Sigmoid colon (tissue), 7 donors: Measurements from ENCODE around the gene ACTC1. TPM values are rescaled to one million over a fixed set of nuclear protein-coding genes. Genes with fewer than 3 reads are reported as not detected.

Experiments
- DNase-seq: peaks from one replicate; pipeline ENCODE4 v3.0.0-alpha.2; 2019
- H3K27ac ChIP-seq, 4 donors: fragments of 200-600 bp; sonication (generic); one replicate each; pipeline ENCODE4 v1.5.1; 2016 to 2019; ENCODE audit warnings: mild to moderate bottlenecking in 1 of 4
- H3K27me3 ChIP-seq, 3 donors: fragments of 200-600 bp; sonication (generic); one replicate each; pipeline ENCODE4 v1.5.1; 2019; ENCODE audit warnings: mild to moderate bottlenecking in 1 of 3
- H3K36me3 ChIP-seq, 4 donors: fragments of 200-600 bp; sonication (generic); one replicate each; pipeline ENCODE4 v1.5.1; 2016 to 2019
- H3K4me1 ChIP-seq, 4 donors: fragments of 200-600 bp; sonication (generic); one replicate each; pipeline ENCODE4 v1.5.1; 2017 to 2019
- H3K4me3 ChIP-seq, 4 donors: fragments of 200-600 bp; sonication (generic); one replicate each; pipeline ENCODE4 v1.5.1; 2017 to 2019; ENCODE audit warnings: mild to moderate bottlenecking in 2 of 4, moderate library complexity in 1 of 4
- H3K9me3 ChIP-seq, 4 donors: fragments of 200-600 bp in 3 of 4; sonication (generic) in 3 of 4; one replicate each; pipeline versions ENCODE4 v1.5.1 to v1.6.1; 2013 to 2019
- EP300 ChIP-seq, 4 donors: sonication (generic); formaldehyde crosslinking; IDR thresholded peaks; one replicate each; pipeline ENCODE4 v1.6.1; 2017; ENCODE audit warnings: antibody characterized with exemption in 4 of 4
- POLR2A ChIP-seq, 2 donors: fragments of 450-650 bp; IDR thresholded peaks; one replicate each; pipeline ENCODE4 v1.6.1; 2016; ENCODE audit warnings: antibody characterized with exemption in 2 of 2, mild to moderate bottlenecking in 2 of 2, moderate library complexity in 2 of 2
- POLR2AphosphoS5 ChIP-seq, 4 donors: sonication (generic); formaldehyde crosslinking; IDR thresholded peaks; one replicate each; pipeline ENCODE4 v1.6.1; 2017; ENCODE audit warnings: antibody characterized with exemption in 4 of 4
- WGBS, 2 donors: extraction: QIAGEN DNeasy Blood & Tissue Kit; methylation state at CpG; one replicate each; pipeline ENCODE4 v1.1.7; 2013; 5-methylcytosine and 5-hydroxymethylcytosine counted together
- intact Hi-C: fragments of 100-400 bp; cut with DNase I; formaldehyde crosslinking; loops from one replicate; pipeline ENCODE4 v1.15.1; 2023
- polyA plus RNA-seq, 3 donors: library from polyadenylated mRNA; stranded (reverse); fragments of 200-250 nt; gene quantifications; one replicate each; pipeline ENCODE4 v1.2.3, GENCODE V29; 2013
- total RNA-seq, 4 donors: library from RNA; depleted of rRNA; stranded (reverse); fragments of >200 nt; gene quantifications; one replicate each; pipeline ENCODE4 v1.1.0, GENCODE V29; 2016
- TF ChIP-seq, protein P1 (sequence below), 4 experiments: fragments of 450-650 bp in 3 of 4; fragments of 200-600 bp in 1 of 4; IDR thresholded peaks; one replicate each; pipeline ENCODE4 v1.5.1; 2016 to 2019; ENCODE audit warnings: antibody characterized with exemption in 4 of 4, mild to moderate bottlenecking in 3 of 4, moderate library complexity in 2 of 4
- donor health status: healthy with polysubstance abuse.
- donor health status: Bipolar disorder and iron deficiency.
- donor health status: healthy.

Gene ACTC1
- total and polyA plus RNA-seq, 7 donors, result 0.36 to 11.1 (median 1.4) TPM

- H3K27ac ChIP-seq, result no peak overlapping the region
- 87 to 89% methylated on average over 7 of the region's 7 CpGs for WGBS, 2 donors
- no peaks in the 10 kb centered on the region for H3K27me3 ChIP-seq
- no peak for DNase-seq
- no peaks in the 10 kb centered on the region for H3K36me3 ChIP-seq
- H3K4me1 ChIP-seq, result peaks cover 0 to 7% (median 0%) of the 10 kb centered on the region in 4 donors
- TF ChIP-seq, protein P1, sequence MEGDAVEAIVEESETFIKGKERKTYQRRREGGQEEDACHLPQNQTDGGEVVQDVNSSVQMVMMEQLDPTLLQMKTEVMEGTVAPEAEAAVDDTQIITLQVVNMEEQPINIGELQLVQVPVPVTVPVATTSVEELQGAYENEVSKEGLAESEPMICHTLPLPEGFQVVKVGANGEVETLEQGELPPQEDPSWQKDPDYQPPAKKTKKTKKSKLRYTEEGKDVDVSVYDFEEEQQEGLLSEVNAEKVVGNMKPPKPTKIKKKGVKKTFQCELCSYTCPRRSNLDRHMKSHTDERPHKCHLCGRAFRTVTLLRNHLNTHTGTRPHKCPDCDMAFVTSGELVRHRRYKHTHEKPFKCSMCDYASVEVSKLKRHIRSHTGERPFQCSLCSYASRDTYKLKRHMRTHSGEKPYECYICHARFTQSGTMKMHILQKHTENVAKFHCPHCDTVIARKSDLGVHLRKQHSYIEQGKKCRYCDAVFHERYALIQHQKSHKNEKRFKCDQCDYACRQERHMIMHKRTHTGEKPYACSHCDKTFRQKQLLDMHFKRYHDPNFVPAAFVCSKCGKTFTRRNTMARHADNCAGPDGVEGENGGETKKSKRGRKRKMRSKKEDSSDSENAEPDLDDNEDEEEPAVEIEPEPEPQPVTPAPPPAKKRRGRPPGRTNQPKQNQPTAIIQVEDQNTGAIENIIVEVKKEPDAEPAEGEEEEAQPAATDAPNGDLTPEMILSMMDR (IDR thresholded peaks at IDR 0.05), result no peak
- no peak for TF ChIP-seq POLR2A (IDR thresholded peaks at IDR 0.05)
- TF ChIP-seq EP300 (IDR thresholded peaks at IDR 0.05), result no peak
- TF ChIP-seq POLR2AphosphoS5 (IDR thresholded peaks at IDR 0.05), result no peak
- intact Hi-C loops, result no loop called here
- no peaks in the 10 kb centered on the region for H3K9me3 ChIP-seq
- H3K4me3 ChIP-seq, result no peak overlapping the region
Observed at GRCh38 chr15:34802803-34803750, 7.7 kb upstream of the ACTC1 start.

DNA sequence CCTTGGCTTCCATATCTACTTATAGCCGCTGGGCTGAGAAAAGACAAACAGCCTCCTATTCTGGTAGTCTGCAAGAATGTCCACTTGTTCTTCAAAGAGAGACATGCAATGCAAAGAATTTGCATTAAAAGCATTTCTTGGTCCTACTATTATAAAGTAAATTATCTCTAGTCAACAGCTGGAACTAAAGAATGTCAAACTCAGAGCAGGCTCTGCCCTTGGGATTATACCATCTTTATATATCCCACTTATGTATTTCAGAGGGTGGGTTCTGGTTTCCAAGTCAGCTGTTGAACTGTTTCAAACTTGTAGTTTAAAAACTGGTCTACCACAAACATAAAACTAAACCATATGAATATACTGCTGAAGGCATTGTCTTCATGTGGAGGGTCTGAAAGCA is 7.0 kb upstream of the ACTC1 start:
- no peak for DNase-seq
- Histone ChIP-seq H3K36me3 (no peaks in the 10 kb centered on the region), H3K4me3 (no peak overlapping the region), H3K9me3 (no peaks in the 10 kb centered on the region), H3K27me3 (no peaks in the 10 kb centered on the region), H3K27ac (no peak overlapping the region), H3K4me1 (peaks cover 0 to 7% (median 0%) of the 10 kb centered on the region in 4 donors)
- WGBS, 2 donors, result 87 to 95% methylated on average over 1 of the region's 1 CpG
- intact Hi-C loops, result no loop called here
- TF ChIP-seq POLR2A (IDR thresholded peaks at IDR 0.05) (no peak), POLR2AphosphoS5 (IDR thresholded peaks at IDR 0.05) (no peak), EP300 (IDR thresholded peaks at IDR 0.05) (no peak)
- TF ChIP-seq, protein P1 (IDR thresholded peaks at IDR 0.05), result no peak

- TF ChIP-seq, protein P1 (IDR thresholded peaks at IDR 0.05), result no peak
- no peak for TF ChIP-seq POLR2AphosphoS5 (IDR thresholded peaks at IDR 0.05)
- TF ChIP-seq POLR2A (IDR thresholded peaks at IDR 0.05), result no peak
- TF ChIP-seq EP300 (IDR thresholded peaks at IDR 0.05), result no peak
- peaks cover 0 to 13% (median 0%) of the 10 kb centered on the region in 3 donors for H3K27me3 ChIP-seq
- no peaks in the 10 kb centered on the region for H3K9me3 ChIP-seq
- peaks cover 0 to 21% (median 13%) of the 10 kb centered on the region in 4 donors for H3K4me1 ChIP-seq
- DNase-seq, result no peak
- intact Hi-C loops, result no loop called here
- H3K4me3 ChIP-seq, result no peak overlapping the region
- peak overlapping the region in 1 of 4 donors; percentile 18 for H3K27ac ChIP-seq
- 29 to 46% methylated on average over 16 of the region's 16 CpGs for WGBS, 2 donors
- no peaks in the 10 kb centered on the region for H3K36me3 ChIP-seq
Observed at GRCh38 chr15:34799149-34800101, 4.1 kb upstream of the ACTC1 start.

DNA sequence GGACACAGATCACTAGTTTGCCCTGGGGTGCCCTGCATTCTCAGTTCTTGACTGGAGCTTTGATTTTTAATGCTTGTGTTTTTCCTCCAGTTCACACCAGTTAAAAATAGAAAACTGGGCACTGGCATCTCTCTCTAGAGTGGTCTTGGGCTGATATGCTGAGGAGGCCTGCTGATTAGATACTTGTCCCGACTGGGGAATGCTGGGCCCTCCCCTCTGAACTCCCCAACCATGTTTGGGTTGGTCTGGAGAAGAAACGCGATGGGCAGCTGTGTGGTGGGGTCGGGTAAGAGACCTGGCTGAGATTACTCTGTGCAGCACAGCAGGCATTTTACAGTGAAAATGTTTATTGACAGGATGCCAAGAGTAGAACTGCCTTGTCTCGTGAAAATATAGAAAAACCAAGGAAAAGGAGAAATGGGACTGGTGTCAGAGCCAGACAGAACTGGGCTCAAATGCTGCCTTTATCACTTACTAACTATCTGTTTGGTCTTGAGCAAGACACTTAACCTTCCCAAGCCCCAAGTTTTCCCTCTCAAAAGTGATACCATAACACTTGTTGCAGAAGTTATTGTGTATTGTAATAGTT is 1.6 kb upstream of the ACTC1 start:
- no peak overlapping the region for H3K27ac ChIP-seq
- peaks cover 0 to 21% (median 13%) of the 10 kb centered on the region in 4 donors for H3K4me1 ChIP-seq
- no peak for DNase-seq
- peaks cover 0 to 18% (median 0%) of the 10 kb centered on the region in 3 donors for H3K27me3 ChIP-seq
- WGBS, 2 donors, result 54 to 64% methylated on average over 5 of the region's 5 CpGs
- TF ChIP-seq POLR2A (IDR thresholded peaks at IDR 0.05) (no peak), EP300 (IDR thresholded peaks at IDR 0.05) (no peak), POLR2AphosphoS5 (IDR thresholded peaks at IDR 0.05) (no peak)
- TF ChIP-seq, protein P1 (IDR thresholded peaks at IDR 0.05), result no peak
- H3K9me3 ChIP-seq, result no peaks in the 10 kb centered on the region
- intact Hi-C loops, result no loop called here
- no peaks in the 10 kb centered on the region for H3K36me3 ChIP-seq
- H3K4me3 ChIP-seq, result no peak overlapping the region
